Right atrium auricular region (tissue), 2 donors: ENCODE measurements around the gene EIF2S2. TPM values are rescaled to one million over a fixed set of nuclear protein-coding genes. Genes with fewer than 3 reads are reported as not detected.

Experiments used
- DNase-seq: peaks from one replicate; pipeline ENCODE4 v3.0.0-alpha.2; 2019; ENCODE audit warnings: low spot score
- H3K27ac ChIP-seq, 2 donors: fragments of 200-600 bp; sonication (generic); 1 replicate in 1 of 2; 2 replicates in 1 of 2; pipeline ENCODE4 v1.5.1; 2016 to 2019
- H3K27me3 ChIP-seq, 2 donors: fragments of 200-600 bp; sonication (generic); one replicate each; pipeline versions ENCODE4 v1.5.1 to v1.6.0; 2017 to 2019
- H3K36me3 ChIP-seq: fragments of 200-600 bp; sonication (generic); one replicate; pipeline ENCODE4 v1.5.1; 2016
- H3K4me1 ChIP-seq, 2 donors: fragments of 200-600 bp; sonication (generic); one replicate each; pipeline versions ENCODE4 v1.5.1 to v1.6.0; 2017 to 2019
- H3K4me3 ChIP-seq, 2 donors: fragments of 200-600 bp; sonication (generic); 1 replicate in 1 of 2; 2 replicates in 1 of 2; pipeline ENCODE4 v1.5.1; 2017 to 2019; ENCODE audit warnings: mild to moderate bottlenecking in 1 of 2, moderate library complexity in 1 of 2
- H3K9me3 ChIP-seq, 2 donors: fragments of 200-600 bp; sonication (generic); one replicate each; pipeline ENCODE4 v1.5.1; 2019
- total RNA-seq, 2 donors: library from RNA; depleted of rRNA; stranded (reverse); fragments of >200 nt; gene quantifications; one replicate each; pipeline ENCODE4 v1.1.0, GENCODE V29; 2016
- TF ChIP-seq, protein P1 (sequence below), 2 donors: fragments of 200-600 bp; sonication (generic); IDR thresholded peaks; one replicate each; pipeline ENCODE4 v1.5.1; 2019; ENCODE audit warnings: antibody characterized with exemption in 2 of 2

EIF2S2 gene
- total RNA-seq, 2 donors from 2014 or later, result 35.1 to 35.6 TPM

DNA sequence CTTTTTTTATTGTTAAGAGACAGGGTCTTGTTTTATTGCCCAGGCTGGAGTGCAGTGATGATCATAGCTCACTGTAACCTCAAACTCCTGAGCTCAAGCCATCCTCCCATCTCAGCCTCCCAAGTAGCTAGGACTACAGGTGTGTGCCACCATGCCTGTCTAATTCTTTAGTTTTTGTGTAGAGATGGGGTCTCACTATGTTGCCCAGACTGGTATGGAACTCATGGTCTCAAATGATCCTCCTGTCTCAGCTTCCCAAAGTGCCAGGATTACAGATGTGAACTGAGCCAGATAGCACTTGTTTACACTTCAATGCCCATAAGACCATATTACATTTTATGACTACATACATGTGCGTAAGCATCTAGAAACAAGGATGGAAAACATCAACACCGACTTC lies 18.1 kb downstream of the EIF2S2 start:
- no peaks in the 10 kb centered on the region for H3K9me3 ChIP-seq
- peaks cover 98% of the 10 kb centered on the region for H3K36me3 ChIP-seq
- no peak overlapping the region for H3K27ac ChIP-seq
- peaks cover 0 to 19% of the 10 kb centered on the region in 2 donors for H3K4me1 ChIP-seq
- TF ChIP-seq, protein P1, sequence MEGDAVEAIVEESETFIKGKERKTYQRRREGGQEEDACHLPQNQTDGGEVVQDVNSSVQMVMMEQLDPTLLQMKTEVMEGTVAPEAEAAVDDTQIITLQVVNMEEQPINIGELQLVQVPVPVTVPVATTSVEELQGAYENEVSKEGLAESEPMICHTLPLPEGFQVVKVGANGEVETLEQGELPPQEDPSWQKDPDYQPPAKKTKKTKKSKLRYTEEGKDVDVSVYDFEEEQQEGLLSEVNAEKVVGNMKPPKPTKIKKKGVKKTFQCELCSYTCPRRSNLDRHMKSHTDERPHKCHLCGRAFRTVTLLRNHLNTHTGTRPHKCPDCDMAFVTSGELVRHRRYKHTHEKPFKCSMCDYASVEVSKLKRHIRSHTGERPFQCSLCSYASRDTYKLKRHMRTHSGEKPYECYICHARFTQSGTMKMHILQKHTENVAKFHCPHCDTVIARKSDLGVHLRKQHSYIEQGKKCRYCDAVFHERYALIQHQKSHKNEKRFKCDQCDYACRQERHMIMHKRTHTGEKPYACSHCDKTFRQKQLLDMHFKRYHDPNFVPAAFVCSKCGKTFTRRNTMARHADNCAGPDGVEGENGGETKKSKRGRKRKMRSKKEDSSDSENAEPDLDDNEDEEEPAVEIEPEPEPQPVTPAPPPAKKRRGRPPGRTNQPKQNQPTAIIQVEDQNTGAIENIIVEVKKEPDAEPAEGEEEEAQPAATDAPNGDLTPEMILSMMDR (IDR thresholded peaks at IDR 0.05), result no peak
- no peak overlapping the region for H3K4me3 ChIP-seq
- no peaks in the 10 kb centered on the region for H3K27me3 ChIP-seq
- no peak for DNase-seq

DNA sequence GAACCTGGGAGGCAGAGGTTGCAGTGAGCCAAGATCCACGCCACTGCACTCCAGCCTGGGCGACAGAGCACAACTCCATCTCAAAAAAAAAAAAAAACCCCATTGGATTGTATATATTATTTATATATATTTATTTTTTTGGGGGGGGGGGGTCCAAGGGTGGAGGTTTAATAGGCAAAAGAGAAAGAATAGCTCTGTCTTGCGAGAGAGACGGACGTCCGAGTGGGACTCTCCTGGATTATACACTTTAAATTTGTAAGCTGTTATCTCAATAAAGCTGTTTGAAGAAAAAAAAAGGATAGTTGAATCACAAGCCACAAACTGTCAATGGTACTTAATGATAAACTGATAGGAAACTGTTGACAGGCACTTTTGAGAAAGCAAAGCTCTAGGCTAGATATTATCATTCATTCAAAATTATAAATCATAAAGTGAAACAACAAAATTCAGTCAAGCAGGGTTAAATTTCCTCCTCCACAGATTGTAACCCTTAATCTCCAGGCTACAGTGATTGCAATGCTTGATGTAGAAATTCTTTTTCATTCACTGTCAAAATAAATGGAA lies 20.3 kb downstream of the EIF2S2 start:
- H3K9me3 ChIP-seq, result no peaks in the 10 kb centered on the region
- peaks cover 0 to 24% of the 10 kb centered on the region in 2 donors for H3K4me1 ChIP-seq
- H3K27ac ChIP-seq, result no peak overlapping the region
- no peaks in the 10 kb centered on the region for H3K27me3 ChIP-seq
- H3K36me3 ChIP-seq, result peaks cover 87% of the 10 kb centered on the region
- TF ChIP-seq, protein P1 (IDR thresholded peaks at IDR 0.05), result no peak
- no peak overlapping the region for H3K4me3 ChIP-seq
- DNase-seq, result no peak

DNA sequence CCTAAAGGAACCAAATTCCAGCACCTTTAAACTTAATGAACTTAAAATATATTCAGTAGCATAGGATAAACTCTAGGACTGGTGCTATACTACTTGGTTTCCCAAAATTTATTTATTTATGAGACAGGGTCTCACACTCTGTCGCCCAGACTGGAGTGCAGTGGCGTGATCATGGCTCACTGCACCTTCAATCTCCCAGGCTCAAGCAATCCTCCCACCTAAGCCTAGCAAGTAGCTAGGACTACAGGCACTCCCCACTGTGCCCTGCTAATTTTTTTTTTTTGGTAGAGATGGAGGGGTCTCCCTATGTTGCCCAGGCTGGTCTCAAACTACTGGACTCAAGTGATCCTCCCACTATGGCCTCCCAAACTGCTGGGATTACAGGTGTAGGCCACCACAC lies 21.4 kb downstream of the EIF2S2 start:
- Histone ChIP-seq H3K9me3 (no peaks in the 10 kb centered on the region), H3K4me1 (peaks cover 0 to 24% of the 10 kb centered on the region in 2 donors), H3K27me3 (no peaks in the 10 kb centered on the region), H3K36me3 (peaks cover 80% of the 10 kb centered on the region), H3K4me3 (no peak overlapping the region), H3K27ac (peak overlapping the region; percentile 50 to 62)
- TF ChIP-seq, protein P1 (IDR thresholded peaks at IDR 0.05), result no peak
- DNase-seq, result no peak

DNA sequence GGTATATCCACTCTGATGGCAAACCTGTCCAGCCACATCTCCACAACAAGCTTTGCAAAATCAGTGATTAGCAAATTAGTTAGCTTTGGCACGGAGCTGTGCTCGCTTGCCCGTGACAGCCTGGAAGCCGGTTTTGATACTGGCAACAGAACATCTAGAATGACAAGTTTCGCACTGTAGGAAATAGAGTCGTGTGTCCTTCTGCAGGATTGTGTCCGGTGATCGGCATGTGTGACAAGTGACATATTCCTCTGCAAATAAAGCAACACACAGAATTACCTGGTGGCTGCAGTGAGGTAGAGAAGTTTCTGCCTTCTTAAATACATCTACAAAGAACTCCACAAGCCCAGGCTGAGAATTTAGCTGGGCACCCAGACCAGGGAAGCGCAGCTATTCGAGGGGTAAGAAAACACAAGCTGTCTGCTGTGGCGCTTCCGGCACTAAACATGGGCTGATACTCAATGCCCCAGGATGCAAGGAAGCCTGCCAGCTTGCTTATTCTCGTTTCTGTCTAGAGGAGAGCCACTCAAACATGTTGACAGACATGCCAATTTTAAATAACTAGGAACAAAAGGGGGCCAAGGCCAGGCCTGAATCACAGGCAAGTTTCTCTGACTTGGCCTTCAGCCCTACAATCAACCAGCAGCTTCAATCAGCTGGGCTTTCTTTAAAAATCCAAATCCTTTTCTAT lies 22.2 kb downstream of the EIF2S2 start:
- H3K4me3 ChIP-seq, result no peak overlapping the region
- peaks cover 0 to 24% of the 10 kb centered on the region in 2 donors for H3K4me1 ChIP-seq
- no peaks in the 10 kb centered on the region for H3K27me3 ChIP-seq
- H3K9me3 ChIP-seq, result no peaks in the 10 kb centered on the region
- H3K27ac ChIP-seq, result peak overlapping the region; percentile 50 to 62
- TF ChIP-seq, protein P1 (IDR thresholded peaks at IDR 0.05), result no peak
- DNase-seq, result no peak
- H3K36me3 ChIP-seq, result peaks cover 71% of the 10 kb centered on the region

DNA sequence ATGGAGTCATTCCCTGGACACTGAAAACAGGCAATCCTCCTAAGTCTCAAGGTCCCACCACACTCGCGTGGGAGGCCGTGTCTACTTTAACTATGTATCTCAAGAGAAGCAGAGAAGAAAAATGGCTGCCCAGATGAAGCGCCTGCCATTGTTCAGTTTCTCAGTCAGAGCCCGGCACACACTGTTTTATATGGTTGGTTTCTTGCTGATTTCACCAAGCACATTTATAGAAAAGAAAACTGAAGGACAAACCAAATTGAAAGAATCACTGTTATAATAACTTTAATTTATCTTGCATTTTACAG lies 22.9 kb downstream of the EIF2S2 start:
- H3K36me3 ChIP-seq, result peaks cover 64% of the 10 kb centered on the region

More for the DNA sequence above, 22.9 kb downstream of the EIF2S2 start:
- Histone ChIP-seq H3K9me3 (no peaks in the 10 kb centered on the region), H3K27me3 (no peaks in the 10 kb centered on the region), H3K4me3 (no peak overlapping the region), H3K4me1 (peaks cover 0 to 24% of the 10 kb centered on the region in 2 donors), H3K27ac (peak overlapping the region in 1 of 2 donors; percentile 62)
- TF ChIP-seq, protein P1 (IDR thresholded peaks at IDR 0.05), result no peak
- DNase-seq, result no peak
